GM18508 (cell line): ENCODE results near the gene SETBP1.

Experiments
- ATAC-seq: cut with Tn5 transposase; IDR thresholded peaks from one replicate; pipeline ENCODE4 v1.9.1; 2021; ENCODE audit warnings: moderate number of reproducible peaks; ENCODE audit not compliant: insufficient read depth, unreplicated experiment

The SETBP1 gene

DNA sequence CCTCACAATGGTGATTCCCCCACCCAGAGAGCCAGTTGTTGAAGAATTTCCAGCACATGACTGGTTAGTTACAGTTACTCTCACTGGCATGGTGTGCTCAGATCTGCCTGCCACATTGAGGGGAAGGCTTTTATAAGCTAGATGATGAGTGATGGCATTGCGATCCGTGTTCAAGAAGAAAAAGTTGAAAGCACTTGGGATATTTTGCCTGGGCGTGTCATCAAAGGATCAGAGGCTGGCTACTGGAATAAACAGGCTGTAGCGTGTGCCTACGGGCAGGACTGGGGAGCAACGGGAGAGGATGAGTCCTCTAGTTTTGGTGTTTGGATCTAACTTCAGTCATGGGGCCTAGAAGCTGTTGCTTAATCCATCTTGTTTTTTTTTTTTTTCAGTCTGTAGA lies 175.0 kb downstream of the SETBP1 start:
- ATAC-seq = no peak

DNA sequence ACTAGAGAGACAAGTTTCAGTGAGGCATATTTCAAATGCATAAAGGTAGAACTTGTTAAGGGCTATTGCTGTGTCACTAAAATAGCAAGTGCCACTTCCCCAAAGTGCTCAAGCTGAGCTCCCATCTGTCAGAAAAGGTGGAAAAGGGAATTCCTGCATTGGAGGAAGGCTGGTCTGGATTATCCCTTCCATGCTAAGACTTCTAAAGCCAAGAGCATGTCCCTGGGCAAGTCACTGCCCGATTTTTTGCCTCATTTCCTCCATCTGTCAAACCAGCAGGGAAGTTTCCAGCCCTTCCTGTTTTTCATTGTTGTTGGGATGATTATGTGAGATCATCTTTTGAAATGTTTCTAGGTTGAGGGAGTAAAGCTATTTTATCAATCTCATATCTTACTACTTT lies 175.5 kb downstream of the SETBP1 start:
- ATAC-seq = no peak

DNA sequence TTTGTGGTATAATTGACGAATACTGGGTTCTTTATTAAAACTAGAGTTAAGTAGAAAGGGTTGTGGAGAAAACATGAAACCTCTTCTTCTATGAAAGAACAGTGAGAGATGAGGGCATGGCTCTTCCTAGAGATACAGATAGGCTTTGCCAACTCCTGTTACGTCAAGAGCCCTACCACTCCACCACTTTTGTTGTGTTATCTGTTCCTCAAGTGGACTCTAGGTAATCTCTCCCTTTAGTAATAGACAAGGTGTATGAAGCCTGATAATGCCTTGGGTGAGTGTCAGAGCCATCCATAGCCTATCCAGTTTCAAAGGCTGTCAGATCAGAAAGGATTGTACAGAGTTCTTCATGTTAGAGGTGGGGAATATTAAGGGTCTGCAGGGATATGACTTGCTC lies 176.4 kb downstream of the SETBP1 start:
- ATAC-seq = no peak

DNA sequence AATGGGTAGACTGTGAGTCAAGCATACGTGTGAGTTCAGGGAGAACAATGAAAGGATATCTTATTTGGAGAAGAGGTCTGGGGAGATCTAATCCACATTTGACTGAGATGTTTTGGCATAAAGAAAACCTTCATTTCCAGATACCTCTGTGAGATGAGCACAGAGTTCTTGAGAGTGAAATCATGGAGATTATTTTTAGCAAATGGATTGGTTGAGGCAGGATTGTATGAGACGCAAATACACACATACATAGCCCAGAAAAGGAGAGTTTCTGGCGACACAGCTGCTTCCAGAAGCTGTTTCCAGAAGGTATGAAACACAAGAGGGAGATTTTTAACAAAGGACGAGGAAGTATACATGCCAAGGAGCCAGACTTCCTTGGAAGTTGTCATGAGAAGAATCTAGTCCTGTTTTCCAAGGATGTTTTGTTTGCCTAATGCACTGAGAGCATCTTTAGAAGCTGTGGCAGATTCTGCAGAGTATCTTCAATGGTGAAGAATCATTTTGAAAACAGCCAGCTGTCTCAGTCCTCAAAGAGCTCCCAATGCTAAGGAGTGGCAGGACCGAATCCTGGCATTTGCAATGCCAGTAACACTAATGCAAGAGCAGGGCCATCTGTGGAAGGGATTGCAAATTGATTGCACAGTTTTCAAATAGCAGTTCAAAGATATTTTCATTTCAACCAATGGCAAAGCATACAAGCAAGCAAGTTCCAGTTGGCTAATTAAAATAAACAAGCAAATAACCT lies 177.2 kb downstream of the SETBP1 start:
- no peak for ATAC-seq

DNA sequence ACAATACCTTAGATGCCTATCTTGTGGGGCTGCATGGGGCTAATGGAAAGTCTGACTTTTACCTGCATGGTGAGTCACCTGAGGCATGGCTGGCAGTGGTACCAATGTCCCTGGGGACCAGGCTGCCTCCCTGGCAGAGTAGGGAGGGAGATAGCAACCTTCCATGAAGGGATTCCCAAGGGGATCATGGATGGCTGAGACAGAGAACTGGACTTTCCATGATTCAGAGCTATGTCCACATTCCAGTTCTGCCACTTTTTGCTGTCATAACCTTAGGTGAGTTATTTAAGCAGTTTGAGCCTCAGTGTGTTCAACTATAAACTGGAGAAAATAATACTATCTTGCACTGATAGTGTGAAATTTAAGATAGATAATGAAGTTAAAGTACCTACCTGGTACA lies 178.6 kb downstream of the SETBP1 start:
- ATAC-seq = no peak

DNA sequence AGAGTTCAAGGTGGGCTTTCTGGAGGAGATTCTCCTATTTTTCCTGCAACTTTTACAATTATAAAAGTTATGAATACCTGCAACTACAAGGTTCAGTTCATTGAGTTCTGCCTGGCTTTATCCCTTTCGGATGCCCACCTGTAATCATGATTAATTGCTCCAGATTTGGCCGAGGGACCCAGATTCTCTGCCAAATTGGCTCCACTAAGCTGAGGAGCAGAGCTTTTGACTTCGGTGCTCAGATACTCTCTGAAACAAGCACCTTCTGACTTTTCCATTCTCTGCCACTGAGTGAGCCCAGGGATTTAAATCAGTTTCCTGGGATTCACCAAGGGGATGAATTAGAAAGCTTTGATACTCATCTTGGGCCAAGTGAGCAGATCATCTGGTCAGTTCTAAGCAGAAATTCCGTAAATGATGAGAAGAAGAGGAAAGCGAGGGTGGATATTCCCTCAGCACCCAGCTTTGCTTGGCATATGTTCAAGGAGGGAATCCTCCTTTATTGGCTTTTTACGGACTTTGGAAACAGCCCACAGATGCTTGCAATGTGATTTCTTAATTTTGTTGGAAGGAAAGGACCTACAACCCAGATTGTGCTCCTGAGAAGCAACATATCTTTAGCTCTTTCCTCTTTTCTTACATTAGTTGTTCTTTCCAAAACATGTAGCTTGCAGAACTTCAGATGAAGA lies 179.2 kb downstream of the SETBP1 start:
- no peak for ATAC-seq

DNA sequence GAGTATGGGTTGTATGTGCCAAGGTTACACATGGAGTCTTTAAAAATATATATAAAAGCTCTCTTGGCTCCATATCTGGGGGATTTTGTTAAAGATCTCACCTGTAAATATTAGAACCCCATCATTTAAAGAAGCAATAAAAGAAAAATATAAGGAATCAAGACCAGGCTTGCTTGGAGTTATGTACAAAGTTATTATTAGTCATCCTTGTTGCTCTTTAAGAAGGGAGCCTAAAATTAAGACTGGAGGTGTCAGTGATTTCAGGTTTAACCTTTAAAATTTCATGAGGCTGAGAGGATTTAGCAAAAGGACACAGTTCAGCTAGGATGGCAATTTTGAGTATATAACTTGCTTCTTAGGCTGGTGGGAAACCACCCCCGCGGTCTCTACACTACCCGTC lies 181.4 kb downstream of the SETBP1 start:
- ATAC-seq = no peak

DNA sequence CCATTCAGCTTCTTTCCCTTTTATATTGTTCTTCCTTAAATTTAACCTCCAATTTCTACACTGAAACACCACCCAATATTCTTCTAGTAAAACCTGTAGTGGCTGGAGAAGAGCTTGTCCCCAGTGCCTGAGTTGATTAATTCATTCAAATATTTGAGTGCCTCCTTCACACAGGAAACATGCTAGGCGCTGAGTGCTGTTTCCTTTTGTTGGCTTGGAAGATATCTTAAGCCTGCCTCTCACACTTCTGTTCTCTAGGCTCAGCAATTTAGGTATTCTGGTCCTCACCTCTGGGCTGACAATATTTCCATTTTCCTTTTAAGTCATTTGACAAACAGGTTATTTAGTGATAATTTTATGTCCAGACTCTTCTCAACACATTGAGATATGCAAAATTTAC lies 185.4 kb downstream of the SETBP1 start:
- ATAC-seq = no peak

DNA sequence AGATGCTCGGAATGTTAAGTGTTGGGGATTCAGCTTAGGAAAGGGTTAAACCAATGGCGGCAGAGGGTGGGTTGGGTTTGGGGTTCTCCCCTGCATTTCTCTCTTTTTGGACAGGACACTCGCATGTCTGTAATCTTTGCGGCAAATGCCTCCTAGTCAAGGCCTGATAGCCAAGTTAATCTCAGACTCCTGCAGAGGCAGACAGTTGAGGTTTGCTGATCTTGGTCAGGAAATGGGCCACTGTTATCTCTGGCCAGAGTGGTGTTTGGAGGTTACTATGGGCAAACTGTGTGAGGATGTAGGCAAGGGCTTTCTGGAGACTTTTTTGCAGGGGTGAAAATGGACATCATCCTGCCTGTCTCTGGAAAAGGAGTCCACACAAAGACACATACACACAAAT lies 188.8 kb downstream of the SETBP1 start:
- no peak for ATAC-seq

DNA sequence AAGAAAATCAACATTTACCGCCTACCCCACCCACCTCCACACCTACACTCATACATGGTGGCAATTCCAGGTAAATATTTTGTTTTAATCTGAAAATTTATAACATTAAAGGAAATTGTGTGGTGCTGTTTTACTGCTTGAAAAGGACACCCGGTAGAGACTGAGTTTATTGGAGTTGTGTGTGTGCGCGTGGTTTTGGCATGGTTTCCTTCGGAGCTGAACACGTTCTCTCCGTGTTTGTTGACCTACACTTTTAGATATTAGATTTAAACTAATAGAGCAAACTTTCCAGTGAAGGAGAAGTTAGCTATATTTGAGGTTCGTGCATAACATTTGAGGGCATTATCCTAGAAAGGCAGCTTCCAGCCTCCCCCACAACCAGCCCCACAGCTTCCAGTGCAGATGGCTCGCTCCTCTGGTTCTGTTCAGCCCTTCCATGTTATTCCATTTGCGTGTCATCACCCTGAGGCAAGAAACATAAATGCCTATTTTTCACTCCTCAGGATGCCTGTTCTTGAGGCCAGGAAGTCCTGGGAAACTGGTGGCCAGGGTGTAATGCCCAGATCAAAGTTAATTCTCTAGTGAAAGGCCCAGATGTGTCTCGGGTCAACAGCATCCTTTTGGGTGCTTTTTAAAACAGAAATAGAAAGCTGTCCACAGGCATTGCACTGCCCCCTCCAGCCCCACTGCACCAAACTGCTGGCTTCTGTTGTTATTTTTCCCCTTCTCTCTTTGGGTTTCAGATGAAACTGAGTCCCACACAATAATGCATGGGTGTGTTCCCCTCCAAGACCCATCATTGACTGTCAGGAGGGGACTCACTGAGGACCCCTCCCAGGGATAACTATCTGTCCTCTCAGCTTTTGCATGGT lies 190.2 kb downstream of the SETBP1 start:
- no peak for ATAC-seq

DNA sequence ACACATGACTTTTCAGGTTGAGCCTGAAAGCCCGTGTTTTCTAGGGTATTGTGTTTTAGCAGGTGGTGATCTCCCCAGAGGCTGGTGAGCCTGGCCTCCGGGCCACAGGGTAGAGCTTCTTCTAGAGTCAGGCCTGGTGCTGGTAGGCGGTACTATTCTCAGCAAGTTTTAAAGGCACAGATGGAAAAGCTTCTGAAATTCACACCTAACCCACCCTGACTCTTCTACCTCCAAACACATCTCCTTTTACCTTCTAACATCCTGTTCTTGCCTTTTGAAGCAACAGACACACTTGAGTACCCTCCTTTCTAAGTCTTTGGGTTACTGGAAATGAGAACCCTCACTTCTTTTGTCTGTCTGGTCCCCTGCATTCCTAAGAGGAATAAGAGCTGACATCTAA lies 191.1 kb downstream of the SETBP1 start:
- ATAC-seq = no peak

DNA sequence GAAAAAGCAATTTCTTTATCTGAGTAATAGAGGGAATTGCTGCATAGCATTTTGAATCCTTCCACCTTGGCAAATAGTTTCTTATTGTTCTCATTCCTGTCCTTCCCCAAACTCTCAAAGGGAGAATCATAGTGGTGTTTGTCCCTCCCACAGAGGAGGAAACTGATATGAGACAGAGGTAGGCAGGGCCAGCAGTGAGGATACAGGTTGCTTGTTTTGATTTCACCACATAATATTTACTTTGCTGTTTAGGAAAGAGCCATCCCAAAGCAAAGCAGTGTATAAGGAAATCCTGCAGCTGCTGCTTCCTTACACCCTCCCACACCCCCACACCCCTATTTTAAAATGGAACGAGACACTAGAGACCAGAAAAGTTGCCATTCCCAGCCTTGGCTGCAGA lies 195.3 kb downstream of the SETBP1 start:
- ATAC-seq = no peak

DNA sequence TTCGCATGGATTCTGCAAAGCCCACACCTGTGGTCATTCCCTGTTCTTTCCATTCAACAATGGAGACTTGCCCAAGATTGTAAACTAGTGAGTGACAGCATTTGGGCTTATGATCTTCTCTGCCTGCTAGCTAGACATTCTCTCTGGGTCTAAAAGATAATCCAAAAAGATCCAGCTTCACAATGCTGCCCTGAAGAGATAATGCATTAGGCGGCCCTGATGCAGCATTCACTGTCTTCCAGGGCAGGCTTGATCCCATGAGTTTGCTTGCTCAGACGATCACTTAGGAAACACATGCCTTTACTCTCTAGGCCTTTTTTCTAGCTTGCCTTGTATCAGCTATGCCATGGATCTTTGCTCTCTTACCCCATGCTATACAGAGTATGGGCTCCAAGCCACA lies 196.1 kb downstream of the SETBP1 start:
- no peak for ATAC-seq

DNA sequence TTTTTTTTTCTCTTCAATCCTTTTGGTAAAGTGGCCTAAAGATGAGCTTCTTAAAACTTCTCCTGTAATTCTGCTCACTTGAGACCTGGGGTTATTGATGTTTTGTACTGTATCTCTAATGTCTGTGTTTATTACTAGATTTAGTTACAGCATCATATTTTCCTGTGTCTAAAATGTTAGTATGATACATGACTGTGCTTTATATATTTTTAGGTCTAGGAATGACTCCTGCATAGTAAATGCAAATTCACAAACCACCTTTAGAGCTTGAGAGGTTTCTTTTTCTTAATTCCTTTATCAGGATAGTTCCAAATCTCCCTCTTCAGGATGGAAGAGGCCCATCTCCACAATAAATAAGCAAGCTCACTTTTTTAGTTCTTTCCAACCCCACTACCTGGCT lies 197.6 kb downstream of the SETBP1 start:
- ATAC-seq = no peak

DNA sequence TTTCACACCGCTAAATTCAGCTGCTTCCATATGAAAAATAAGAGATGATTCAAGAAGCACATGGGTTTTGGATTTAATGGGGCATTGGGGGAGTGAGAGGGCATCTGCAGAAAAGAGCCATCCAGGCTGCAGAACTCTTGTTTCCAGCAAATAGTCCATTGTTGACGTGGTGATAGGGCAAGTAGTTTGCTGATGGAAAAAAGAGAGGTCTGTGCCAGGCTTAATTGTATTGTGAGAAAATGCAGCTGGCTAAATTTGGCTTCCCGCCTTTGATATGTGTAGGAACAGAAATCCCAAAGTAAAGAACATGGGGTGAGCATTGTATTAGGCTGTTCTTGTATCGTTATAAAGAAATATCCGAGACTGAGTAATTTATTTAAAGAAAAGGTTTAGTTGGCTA lies 199.5 kb downstream of the SETBP1 start:
- no peak for ATAC-seq

DNA sequence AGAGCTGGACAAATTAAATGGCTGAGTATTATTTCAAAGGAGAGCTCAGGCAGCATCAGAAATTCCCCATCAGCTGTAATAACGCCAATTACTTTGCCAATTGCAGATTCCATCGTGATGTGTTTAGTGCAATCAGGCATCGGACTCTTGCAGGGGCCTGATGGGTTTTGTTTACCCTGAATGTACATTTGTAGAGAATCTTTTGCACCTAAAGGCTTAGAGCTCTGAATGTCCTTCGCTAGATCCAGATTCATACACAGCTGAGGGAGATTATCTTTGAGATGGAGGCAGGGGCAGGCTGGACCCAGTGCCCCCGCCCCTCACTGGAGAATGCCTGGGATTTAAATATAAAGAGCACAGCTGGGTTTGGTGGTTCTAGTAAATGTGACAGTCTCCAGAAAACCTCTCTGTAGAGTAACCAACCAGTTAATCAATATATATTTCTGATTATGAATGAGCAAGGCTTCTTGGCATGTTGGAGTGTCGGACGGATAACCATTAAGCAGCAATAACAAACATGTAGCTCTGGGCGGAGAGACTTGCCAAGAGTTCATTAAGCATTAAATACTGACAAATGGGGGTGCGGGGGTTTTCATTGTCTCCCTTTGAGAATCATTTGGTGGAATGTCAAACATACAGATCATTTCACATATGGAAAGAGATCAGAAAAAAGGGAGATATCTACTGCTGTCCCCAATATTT lies 200.9 kb downstream of the SETBP1 start:
- no peak for ATAC-seq

DNA sequence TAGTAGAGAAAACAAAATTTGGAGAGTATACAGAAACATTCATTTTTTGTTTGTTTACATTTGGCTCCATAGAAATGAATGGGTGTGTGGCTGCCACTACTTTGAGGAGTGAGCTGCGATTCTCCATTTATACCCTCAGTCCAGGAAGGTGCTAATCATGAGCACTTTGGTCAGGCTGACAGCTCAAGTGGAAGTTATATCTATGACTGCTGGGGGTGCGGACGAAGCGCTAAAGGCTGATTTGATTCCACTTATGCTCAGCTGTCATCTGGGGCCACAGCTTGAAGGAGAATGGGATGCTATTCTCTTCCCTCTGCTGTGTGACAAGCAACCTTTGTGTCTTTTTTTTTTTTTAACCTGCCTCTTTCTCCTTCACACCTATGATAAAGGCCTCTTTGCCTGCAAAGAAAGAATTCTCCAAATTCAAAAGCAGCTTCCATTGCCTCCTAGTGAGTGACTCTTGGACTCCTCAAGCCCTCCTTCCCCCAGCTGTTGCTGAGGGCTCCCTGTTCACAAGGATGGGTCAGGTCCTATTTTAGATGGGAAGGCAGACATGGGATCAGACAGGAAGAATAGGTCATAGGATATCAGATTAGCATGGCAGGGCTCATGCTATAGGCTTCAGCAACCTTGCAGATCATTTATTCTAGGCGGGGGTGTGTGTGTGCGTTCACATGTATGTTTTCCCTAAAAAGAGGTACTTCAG lies 201.6 kb downstream of the SETBP1 start:
- ATAC-seq = no peak

DNA sequence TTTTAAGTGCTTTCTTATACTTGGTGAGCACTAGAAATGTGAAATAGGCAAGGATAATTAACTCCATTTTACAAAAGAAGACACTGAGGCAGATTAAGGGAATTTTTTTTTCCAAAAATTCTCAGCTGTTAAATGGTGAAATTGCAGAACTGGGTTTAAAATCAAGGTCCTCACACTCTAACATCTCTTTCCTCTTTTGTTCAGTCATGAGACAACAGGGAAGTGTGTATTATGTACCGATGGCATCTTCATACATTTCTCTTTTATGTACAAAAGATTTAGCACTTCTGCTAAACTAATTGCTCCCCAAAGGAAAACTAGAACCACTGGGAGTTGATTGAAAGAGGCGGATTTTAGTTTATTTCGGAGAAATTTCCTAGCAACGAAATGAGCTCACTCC lies 203.0 kb downstream of the SETBP1 start:
- no peak for ATAC-seq

DNA sequence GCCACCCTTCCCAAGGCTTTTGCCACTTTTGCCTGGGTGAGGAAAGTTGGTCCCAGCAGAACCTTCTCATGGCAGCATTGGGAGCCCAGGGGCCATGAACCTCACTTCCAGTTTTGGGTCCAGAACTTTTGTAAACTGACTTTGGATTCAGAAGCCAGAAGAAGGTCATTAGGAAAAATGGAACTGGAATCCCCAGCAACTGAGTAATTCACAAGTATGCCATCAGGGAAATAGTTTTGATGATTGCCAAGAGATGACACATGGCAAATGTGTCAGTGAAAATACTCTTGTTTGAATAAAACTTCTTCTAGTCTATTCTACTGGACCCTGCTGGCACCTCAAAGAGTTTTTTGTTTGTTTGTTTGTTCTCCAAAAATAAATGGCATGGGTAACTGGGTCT lies 203.7 kb downstream of the SETBP1 start:
- no peak for ATAC-seq

DNA sequence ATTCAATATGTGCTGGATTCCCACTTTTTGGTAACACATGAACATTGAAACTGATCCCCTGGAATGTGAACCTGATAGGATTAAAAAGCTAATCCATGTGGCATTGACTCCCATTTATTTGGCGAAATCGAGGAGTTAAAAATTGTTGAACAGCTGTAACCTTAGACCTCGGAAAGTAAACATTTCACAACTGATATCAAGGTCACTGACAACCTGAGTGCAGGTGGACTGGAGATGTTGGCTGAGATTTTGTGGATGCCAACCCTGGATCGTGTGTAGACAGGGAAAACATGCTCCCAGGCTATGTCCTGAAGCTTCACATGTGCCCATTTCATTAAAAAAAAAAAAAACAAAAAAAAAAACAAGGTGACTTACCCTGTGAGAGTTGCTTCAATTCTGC lies 204.8 kb downstream of the SETBP1 start:
- no peak for ATAC-seq
